ENCODE results near the gene CBARP. TPM values are rescaled to one million over a fixed set of nuclear protein-coding genes. Genes with fewer than 3 reads are reported as not detected.

CBARP gene
- total and polyA plus RNA-seq, 2 of the 13 experiments (the other 11 are each of a cell fraction or from before 2014, with no cell fraction given), result 1.2 to 1.4 TPM

DNA sequence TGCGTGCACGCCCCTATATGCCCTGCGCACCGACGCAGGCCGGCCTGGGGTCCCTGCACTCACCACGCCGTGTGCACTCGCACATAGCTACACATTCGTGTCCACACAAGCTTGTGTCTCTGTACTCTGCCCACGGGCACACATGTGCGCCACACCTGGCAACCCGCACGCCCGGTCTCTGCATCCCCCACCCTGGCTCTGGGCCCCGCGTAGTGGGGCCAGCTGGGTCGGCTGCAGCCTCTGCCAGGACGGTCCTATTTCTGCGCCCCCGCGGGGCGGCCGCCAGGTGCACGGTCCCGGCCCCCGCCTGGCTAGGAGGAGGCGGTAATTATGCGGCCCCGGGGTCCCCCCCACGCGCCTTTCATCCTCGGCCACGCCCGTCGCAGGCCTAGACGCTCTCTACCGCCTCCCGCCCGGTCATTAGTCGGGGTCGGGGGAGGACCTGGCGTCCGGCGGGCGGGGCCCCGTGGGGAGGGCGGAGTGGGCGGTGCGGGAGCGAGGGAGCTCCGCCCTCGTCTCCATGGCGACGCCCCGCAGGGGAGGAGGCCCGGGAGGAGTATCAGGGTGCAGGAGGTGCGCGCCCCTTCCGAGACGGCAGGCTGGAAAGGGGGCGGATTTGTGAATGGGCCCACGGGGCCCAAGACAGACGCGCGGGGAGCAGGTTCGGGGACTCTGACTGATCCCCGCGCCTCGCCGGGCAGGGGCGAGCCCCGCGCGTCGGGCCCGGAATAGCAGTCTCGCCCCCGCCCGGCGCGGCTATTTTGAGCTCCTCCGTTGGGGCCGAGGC, 28.5 kb upstream of the CBARP start (continued):
- TF ChIP-seq ZSCAN20 (CRISPR knock-in tag; IDR thresholded peaks at IDR 0.05; ENCODE audit: borderline replicate concordance) (no peak), CHD2 (IDR thresholded peaks at IDR 0.05; ENCODE audit: low read depth, low read length) (no peak; the same call in 1 of the 2 replicates), ERF (CRISPR knock-in tag; IDR thresholded peaks at IDR 0.05) (peak; percentile 68), ZSCAN29 (CRISPR knock-in tag; conservative IDR thresholded peaks at IDR 0.05) (0 out of 2 replicates have a peak, but pooled peaks have one; percentile 39), NFYB (CRISPR knock-in tag; IDR thresholded peaks at IDR 0.05) (no peak), ZNF607 (CRISPR knock-in tag; IDR thresholded peaks at IDR 0.05; ENCODE audit: borderline replicate concordance) (peak; percentile 69; the same call in 1 of the 2 replicates), ZNF34 (CRISPR knock-in tag; IDR thresholded peaks at IDR 0.05; ENCODE audit: borderline replicate concordance) (0 out of 2 replicates have a peak, but pooled peaks have one; percentile 51), DMAP1 (CRISPR knock-in tag; IDR thresholded peaks at IDR 0.05) (peak; percentile 43; the same call in 1 of the 2 replicates), ZNF430 (CRISPR knock-in tag; IDR thresholded peaks at IDR 0.05) (no peak), PAX8 (CRISPR knock-in tag; IDR thresholded peaks at IDR 0.05; ENCODE audit: borderline replicate concordance) (no peak), ARNT (IDR thresholded peaks at IDR 0.05) (no peak), RAD21 (CRISPR knock-in tag; IDR thresholded peaks at IDR 0.05) (no peak), TAF1 (CRISPR knock-in tag; IDR thresholded peaks at IDR 0.05) (peak; percentile 45; the same call in 1 of the 2 replicates), CEBPB (IDR thresholded peaks at IDR 0.05; ENCODE audit: borderline replicate concordance, low read depth, low read length) (no peak)
- TF ChIP-seq, protein P1, sequence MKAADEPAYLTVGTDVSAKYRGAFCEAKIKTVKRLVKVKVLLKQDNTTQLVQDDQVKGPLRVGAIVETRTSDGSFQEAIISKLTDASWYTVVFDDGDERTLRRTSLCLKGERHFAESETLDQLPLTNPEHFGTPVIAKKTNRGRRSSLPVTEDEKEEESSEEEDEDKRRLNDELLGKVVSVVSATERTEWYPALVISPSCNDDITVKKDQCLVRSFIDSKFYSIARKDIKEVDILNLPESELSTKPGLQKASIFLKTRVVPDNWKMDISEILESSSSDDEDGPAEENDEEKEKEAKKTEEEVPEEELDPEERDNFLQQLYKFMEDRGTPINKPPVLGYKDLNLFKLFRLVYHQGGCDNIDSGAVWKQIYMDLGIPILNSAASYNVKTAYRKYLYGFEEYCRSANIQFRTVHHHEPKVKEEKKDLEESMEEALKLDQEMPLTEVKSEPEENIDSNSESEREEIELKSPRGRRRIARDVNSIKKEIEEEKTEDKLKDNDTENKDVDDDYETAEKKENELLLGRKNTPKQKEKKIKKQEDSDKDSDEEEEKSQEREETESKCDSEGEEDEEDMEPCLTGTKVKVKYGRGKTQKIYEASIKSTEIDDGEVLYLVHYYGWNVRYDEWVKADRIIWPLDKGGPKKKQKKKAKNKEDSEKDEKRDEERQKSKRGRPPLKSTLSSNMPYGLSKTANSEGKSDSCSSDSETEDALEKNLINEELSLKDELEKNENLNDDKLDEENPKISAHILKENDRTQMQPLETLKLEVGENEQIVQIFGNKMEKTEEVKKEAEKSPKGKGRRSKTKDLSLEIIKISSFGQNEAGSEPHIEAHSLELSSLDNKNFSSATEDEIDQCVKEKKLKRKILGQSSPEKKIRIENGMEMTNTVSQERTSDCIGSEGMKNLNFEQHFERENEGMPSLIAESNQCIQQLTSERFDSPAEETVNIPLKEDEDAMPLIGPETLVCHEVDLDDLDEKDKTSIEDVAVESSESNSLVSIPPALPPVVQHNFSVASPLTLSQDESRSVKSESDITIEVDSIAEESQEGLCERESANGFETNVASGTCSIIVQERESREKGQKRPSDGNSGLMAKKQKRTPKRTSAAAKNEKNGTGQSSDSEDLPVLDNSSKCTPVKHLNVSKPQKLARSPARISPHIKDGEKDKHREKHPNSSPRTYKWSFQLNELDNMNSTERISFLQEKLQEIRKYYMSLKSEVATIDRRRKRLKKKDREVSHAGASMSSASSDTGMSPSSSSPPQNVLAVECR (CRISPR knock-in tag; IDR thresholded peaks at IDR 0.05; ENCODE audit: borderline replicate concordance), result peak; percentile 79; the same call in 1 of the 2 replicates
- TF ChIP-seq, protein P2, sequence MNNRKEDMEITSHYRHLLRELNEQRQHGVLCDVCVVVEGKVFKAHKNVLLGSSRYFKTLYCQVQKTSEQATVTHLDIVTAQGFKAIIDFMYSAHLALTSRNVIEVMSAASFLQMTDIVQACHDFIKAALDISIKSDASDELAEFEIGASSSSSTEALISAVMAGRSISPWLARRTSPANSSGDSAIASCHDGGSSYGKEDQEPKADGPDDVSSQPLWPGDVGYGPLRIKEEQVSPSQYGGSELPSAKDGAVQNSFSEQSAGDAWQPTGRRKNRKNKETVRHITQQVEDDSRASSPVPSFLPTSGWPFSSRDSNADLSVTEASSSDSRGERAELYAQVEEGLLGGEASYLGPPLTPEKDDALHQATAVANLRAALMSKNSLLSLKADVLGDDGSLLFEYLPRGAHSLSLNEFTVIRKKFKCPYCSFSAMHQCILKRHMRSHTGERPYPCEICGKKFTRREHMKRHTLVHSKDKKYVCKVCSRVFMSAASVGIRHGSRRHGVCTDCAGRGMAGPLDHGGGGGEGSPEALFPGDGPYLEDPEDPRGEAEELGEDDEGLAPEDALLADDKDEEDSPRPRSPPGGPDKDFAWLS (CRISPR knock-in tag; IDR thresholded peaks at IDR 0.05; ENCODE audit: borderline replicate concordance), result peak; percentile 79; the same call in 1 of the 2 replicates
- TF ChIP-seq, protein P3, sequence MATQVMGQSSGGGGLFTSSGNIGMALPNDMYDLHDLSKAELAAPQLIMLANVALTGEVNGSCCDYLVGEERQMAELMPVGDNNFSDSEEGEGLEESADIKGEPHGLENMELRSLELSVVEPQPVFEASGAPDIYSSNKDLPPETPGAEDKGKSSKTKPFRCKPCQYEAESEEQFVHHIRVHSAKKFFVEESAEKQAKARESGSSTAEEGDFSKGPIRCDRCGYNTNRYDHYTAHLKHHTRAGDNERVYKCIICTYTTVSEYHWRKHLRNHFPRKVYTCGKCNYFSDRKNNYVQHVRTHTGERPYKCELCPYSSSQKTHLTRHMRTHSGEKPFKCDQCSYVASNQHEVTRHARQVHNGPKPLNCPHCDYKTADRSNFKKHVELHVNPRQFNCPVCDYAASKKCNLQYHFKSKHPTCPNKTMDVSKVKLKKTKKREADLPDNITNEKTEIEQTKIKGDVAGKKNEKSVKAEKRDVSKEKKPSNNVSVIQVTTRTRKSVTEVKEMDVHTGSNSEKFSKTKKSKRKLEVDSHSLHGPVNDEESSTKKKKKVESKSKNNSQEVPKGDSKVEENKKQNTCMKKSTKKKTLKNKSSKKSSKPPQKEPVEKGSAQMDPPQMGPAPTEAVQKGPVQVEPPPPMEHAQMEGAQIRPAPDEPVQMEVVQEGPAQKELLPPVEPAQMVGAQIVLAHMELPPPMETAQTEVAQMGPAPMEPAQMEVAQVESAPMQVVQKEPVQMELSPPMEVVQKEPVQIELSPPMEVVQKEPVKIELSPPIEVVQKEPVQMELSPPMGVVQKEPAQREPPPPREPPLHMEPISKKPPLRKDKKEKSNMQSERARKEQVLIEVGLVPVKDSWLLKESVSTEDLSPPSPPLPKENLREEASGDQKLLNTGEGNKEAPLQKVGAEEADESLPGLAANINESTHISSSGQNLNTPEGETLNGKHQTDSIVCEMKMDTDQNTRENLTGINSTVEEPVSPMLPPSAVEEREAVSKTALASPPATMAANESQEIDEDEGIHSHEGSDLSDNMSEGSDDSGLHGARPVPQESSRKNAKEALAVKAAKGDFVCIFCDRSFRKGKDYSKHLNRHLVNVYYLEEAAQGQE (IDR thresholded peaks at IDR 0.05; ENCODE audit: borderline replicate concordance in 1 of 2, low read depth in 1 of 2, low read length in 2 of 2), result no peak
